GM19372 (cell line): ENCODE results near the gene HOMER1.
"Not testable (repeated sequence)": the region's sequence is repeated elsewhere in the genome, so short reads cannot be mapped to it uniquely, and the experiment has no call there.

Source experiments
- ATAC-seq: cut with Tn5 transposase; IDR thresholded peaks from one replicate; pipeline ENCODE4 v1.9.1; 2021; ENCODE audit warnings: mild to moderate bottlenecking, low read depth, moderate library complexity; ENCODE audit not compliant: unreplicated experiment

Gene HOMER1

DNA sequence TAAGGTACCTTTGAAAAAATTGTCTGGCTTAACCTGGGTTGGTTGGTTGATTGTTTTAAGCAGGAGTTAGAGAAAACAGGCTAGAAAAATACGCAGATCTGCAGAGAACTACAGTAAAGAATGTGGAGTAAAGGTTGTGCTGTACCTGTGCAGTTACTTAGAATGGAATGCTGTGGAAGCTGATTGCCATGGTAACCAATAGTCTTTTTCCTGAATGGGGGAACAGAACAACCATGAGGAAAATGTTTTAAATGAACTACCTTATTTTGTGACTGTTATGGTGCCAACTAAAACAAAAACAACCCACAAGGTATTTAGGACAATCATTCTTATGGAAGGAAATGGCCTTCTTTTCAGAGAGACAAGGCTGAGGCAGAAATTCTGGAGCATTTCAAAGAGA lies 4.8 kb upstream of the HOMER1 start:
- no peak for ATAC-seq

DNA sequence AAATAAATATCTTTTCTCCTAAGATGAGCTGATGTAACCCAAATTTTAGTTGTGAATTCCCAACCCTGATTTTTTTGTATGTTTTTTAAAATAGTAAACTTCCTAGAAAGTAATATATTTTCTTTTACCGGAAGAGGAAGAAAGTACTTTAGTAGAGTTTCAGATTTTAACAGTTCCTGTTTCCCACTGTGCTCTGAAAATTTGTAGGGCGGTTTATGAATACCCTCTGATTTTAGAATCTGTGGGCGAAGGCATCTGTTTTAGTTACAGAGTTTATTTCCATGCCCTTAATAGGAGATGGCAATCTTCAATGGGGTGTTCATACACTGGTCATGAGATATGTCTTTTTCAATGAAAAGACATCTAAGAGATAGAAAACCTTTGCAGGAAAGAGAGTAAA lies 3.7 kb upstream of the HOMER1 start:
- no peak for ATAC-seq

DNA sequence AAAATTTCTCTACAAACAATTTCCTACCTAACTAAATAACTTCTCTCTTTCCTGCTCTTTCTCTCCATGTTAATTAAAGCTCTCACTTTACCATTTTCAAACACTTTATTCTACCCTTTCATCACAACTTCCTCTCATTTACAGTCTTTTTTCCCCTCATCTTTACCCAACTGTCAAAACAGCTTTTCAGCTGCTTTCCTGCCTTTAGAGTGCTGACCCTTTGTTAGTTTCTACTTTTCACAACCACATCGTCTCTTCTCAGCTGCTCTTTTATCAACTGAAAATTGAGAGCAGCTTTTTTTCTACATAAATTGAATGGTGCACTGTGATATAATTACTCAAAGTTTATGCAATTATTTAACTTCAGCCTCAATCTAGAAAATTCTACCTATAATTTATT lies 3.1 kb upstream of the HOMER1 start:
- no peak for ATAC-seq

DNA sequence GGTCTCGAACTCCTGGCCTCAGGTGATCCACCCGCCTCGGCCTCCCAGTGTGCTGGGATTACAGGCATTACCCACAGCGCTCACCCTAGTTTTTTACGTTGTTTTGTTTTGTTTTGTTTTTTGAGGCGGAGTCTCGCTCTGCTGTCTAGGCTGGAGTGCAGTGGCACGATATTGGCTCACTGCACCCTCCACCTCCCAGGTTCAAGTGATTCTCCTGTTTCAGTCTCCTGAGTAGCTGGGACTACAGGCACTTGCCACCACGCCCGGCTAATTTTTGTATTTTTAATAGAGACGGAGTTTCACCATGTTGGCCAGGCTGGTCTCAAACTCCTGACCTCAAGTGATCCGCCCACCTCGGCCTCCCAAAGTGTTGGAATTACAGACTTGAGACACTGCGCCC lies 2.4 kb upstream of the HOMER1 start:
- ATAC-seq, result not testable (repeated sequence)

DNA sequence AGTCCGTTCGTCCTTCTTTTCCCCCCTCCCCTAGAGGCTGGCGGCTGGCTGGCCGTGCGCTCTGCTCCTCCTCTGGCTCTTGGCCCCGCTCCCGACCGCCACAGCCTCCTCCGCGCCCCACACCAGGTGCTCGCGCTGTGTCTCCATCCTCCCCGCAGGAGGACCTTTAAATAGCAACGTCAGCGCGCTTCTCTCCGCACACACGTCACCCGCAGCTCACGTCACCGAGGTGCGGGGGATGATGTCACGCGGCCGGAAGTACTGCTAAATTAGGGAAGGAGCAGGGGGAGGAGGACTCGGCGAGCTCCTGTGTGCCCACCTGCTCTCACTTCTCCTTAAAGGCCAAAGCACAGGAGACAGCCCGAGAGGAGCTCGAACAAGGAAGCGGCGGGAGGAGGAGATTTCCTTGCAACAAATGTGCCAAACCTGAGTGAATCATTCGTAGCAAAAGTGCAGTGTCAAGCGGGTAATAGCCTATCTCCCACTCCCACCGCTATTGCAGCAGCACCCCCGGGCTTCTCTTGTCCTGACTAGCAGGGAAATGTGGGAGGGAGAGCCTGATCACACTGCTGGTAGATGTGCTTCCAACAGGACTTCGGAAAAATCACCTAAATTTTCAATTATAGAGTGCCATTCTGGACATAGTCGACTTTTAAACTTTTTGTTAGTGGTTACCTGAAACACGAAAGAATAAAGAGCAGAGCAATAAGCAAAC lies 614 bp upstream of the HOMER1 start:
- ATAC-seq, result peak; percentile 77

DNA sequence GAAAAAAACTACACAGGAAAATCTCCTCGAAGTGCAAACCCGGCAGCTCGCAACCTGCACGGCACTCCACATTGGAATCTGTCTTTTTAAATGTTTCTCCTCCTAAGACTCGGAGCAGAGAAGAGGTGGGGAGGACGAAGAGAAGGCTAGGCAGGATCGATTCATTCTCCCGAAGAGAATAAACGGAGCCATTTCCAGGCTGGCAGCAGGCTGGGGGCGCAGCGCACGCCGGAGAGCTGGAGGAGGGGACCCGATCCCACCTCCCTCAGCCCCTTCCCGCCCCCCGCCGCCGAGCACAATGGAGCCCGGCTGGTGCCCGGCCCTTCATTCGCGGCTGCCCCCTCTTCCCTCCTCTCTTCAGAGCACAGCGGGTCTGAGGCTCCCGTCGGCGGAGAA lies 628 bp downstream of the HOMER1 start:
- ATAC-seq, result no peak

DNA sequence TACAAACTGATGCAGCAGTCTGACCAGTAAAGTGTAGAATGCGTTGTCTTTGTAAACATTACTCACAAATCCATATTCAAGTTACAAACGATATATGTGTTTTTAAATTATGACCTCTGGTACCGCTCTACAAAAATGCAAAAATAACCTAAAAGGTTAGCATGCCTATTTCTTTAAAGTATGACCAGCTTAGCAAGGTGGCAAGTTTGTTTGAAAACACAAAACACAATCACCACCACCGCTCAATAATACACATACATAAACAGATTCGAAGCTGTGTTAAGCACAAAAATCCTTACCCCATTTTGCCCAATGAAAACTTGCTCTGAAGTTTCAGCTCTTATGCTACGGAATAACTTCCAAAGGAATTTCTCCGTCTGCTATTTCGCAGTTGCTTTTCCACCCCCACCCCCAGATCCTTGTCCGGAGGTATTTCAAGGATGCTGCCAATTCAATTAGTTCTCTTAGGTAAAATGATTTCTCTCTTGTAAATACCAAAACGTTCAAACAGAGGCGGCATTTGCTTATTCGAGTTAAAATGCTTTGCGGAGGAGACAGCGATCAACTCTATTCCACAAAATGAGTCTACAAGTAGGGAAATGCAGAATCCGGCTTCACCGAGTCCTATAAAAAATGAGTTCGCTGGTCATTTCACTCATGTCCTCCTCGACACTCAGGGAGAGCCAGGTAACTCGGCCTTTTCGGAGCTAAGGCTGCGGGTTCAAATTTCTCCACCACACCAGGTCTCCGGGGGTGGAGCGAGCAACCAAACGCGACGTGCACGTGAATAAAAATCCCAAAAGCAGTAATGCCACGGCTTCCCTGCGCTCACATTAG lies 1.2 kb downstream of the HOMER1 start:
- no peak for ATAC-seq

DNA sequence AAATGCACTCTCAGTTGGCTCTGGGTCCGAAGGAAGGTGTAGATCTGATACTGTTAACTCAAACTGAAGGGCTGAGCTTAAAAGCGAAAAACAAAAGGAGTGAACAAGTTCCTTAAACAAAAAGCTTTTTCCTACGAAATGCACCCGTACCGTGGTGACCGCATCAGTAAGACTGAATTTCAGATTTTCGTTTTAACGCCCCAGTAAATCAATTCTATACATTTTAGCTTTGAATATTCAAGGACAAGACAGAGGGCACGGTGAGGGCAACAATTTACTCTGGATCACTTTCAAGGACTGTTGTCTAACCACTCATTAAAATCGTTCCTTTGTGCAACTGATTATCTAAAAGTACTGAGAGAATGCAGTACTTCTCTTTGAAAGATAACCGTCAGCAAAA lies 1.9 kb downstream of the HOMER1 start:
- no peak for ATAC-seq

DNA sequence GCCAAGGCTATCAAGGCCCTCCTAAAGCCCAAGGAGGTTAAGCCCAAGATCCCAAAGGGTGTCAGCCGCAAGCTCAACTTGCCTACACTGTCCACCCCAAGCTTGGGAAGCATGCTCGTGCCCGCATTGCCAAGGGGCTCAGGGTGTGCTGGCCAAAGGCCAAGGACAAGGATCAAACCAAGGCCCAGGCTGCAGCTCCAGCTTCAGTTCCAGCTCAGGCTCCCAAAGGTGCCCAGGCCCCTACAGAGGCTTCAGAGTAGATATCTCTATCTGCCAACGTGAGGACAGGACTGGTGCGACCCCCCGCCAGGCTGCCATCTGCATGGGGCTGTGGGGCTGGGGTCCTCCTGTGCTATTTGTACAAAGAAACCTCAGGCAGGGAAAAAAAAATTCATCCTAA lies 3.3 kb downstream of the HOMER1 start:
- no peak for ATAC-seq

DNA sequence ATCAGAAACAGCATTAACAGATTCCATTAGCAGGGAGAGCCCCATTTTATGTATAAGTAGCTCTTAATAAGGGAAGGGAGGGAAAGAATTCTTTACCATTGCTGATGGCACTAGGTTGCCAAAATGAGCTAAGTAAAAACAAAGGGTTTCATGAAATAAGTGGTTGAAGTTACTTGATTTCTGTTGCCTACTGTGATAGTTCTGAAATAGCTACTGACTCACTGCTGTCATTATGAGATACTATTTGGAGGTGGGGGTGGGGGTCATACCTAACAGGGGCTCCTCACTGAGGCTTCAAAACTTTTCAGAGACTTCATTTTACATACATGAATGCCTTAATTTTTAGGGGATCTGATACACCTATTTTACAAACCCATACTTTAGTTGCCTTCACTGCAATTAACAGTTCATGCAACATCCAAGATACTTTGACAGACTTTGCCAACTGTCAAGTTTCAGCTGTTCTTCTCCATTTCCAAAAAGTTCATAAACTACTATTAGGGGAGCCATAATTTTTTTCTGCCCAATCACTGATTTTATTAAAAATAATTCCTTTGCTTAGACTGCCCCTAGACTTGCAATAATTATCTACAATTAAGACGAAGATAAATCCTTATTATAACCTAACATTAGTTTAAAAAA lies 4.6 kb downstream of the HOMER1 start:
- ATAC-seq, result no peak

DNA sequence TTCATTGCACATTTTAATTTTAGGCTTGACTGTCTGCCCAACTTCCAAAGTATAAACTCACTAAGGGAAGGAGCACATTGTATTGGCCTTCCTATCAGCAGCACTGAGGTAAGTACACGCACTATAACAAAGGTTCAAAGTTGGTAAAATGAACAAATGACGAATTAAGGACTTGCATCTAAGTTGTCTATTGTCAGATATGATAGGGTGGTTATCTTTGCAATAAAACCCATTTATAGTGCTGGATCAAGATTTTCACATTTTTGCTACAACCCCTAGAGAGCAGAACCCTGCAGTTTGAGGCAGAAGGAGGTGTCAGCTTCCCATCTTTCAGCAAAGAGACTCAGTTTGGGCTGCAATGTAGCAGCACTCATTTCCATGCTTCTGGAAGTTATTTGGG lies 5.1 kb downstream of the HOMER1 start:
- no peak for ATAC-seq

DNA sequence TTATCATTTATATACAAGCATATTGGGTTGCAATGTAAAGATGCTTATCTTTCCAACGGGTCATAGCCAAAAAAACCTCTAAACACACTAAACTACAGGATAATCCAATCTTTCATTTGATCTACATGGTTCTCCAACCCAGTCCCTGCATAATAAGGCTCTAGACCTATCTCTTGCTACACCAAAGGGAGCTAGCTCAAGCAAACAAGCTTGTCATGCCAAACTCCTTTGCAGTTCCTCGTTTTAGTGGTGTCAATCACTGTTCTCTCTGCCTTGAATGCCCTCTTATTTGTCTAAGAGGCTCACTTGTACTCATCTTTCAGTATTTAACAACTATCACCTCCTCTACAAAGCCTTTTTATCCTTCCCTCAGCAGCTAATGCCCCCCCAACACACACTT lies 5.6 kb downstream of the HOMER1 start:
- ATAC-seq, result no peak

DNA sequence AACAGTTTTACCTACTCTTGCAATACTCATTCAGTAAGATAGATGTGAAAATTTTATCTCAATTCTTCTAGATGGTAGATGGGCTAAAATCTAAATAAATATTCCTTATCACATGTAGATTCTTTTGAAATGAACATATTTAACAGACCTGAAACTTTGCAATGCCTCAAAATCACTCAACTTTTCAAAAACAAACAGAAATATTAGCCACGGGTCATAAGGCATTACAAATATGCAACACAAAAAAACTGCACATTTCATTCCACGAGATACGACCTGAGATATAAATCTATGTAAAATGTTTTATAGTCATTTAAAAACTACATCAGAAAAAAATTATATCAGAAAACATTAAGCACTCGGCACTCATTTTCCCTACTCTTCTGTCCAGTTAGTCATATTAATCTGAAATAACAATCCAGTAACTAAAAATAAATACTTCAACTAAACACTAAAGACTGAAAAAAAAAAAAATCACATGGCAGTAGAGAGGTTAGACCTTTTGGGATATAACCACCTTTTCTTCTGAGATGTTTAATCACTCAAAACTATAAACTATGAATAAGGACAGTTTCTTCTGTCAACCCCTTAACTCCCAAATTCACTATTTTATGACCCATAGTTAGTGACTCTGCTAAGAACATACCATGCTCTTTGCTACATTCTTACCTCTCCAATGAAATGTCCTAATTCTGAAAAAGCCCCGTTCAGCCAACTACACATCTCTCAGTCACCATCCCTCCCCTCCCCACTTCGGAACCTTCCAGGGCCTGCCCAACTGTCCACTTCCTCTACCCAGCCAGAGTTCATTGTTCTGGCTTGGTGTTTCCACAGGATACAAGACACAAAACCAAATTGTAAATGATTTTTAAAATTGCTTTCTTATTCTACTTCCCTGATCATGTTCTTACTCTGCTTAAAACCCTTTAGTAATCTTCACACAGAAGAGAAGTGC lies 6.4 kb downstream of the HOMER1 start:
- no peak for ATAC-seq

DNA sequence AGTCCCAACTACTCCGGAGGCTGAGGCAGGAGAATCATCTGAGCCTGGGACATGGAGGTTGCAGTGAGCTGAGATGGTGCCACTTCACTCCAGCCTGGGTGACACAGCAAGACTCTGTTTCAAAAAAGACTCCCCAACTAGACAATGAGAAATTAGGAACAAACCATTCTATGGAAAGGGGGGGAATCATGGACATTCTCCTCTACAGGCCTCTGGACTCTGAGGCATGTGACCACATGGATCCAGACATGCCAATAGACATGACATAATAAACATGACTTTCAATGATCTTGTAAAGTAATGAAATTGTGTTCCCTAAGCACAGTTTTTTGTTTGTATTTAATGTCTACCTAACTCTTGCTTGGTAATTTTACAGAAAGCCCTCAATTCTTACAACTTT lies 8.8 kb downstream of the HOMER1 start:
- no peak for ATAC-seq

DNA sequence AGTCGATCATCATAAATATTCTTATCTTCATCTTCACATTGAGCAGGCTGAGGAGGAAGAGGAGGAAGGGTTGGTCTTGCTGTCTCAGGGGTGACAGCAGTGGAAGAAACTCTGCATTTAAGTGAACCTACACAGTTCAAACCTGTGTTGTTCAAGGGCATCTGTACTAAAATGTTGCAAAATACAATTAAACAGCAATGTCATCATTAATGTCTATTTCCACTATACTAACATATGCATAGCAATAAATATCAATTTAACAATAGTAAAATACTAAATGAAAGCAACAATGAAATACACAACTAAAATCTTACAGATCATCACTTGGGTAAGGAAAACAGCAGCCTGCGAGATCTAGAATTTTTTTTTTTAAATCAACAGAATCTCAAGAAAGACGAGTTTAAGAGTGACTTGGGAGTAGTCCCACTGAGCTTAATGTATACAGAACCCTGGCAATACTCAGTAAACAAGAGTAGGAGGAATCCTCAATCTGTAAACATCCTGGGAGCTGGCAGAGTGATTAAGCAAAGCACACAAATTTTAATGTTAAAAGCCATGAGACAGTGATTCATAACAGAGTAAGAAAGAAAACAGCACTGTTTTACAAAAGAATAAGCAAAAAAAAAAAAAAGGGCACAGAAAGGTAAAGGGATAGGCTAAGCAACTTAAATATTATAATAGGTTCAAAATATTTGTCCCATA lies 10.0 kb downstream of the HOMER1 start:
- ATAC-seq, result no peak

DNA sequence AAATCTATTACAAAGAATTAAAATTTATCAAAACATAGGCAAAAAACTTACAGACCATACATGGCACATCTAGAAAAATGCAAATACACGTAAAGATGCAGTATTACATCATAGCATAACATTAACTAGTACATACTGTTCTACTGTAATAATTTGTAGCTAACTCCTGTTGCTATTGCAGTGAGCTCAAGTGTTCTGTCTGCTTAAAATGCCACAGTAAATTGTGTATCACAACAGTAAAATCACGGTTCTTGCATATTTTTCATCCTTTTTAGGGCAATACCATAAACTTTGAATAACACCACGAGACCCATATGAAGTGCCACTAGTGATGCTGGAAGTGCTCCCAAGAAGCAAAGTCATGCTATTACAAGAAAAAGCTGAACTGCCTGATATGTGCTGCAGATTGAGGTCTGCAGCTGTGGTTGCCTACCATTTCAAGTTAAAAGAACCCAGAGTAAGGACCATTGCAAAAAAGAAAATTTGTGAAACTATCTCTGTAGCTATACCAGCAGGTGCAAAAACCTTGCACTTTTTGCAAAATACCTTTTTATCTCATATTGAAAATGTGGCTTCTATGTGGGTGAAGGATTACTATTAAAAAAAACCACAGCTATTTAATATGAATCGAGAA lies 14.2 kb downstream of the HOMER1 start:
- ATAC-seq, result no peak

DNA sequence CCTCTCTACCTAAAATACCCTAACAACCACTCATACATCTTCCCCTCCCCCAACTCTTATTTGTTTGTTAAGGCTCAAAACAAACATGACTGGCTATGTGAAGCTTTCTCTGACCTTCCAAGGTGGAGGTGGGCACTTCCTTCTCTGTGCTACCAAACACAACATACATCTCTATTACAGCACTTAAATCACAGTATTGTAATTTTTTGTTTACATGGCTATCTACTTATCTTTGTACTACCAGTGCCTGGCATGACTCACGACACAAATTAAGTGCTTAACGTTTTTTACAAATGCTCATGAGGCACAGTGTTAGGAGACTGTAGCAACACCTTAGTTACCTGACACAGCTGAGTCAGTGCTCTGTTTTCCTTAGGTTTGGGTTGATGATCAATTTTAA lies 18.6 kb downstream of the HOMER1 start:
- ATAC-seq, result no peak

DNA sequence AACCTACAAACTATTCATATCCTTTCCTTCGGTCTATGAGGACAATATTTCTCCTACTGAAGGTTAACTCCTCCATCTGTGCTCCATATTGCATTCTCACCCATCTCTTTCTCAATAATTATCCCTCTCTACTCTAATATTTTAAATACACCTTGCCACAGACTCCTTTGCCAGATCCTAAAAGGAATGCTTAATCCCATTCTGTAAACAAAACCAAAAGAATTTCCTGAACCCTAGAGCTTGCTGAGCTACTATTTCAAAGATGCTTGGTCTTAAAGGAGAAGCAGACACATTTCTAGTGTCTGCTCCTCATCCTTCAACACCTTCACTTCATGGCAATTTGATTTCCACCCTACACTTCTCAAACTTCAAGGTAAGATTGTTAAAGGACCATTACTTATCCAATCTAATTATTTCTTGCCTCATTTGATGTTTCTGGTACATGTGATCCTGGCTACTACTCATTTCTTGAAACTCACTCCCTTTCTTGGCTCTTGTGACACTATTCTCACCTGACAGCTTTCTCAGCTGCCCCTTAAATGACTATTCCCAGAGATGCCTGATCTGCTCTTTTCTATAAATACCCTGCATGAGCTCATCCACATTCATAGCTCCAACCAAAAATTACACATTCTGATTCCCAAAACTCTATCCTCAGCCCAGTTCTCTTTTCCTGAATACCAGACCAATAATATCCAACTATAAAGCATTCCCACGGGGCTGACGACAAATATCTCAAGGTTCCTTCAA lies 20.2 kb downstream of the HOMER1 start:
- ATAC-seq, result no peak
